ENCODE measurements around the gene GRPEL1.
"Not testable (repeated sequence)": the region's sequence is repeated elsewhere in the genome, so short reads cannot be mapped to it uniquely, and the experiment has no call there.

The GRPEL1 gene

GRCh38 chr4:7067452-7068278 lies at the start of gene GRPEL1:
TSS of gene GRPEL1 (minus strand) at chr4:7068064. CDS start at chr4:7068032, 32 bp downstream.
- peak; percentile 100 for DNase-seq

GRCh38 chr4:7116705-7117104 lies 48.8 kb upstream of the GRPEL1 start:
- DNase-seq, result no peak

- no peak for DNase-seq
Measured at GRCh38 chr4:7115557-7116340, 47.9 kb upstream of the GRPEL1 start.

GRCh38 chr4:7112656-7113055 lies 44.8 kb upstream of the GRPEL1 start:
- no peak for DNase-seq

GRCh38 chr4:7111441-7111840 lies 43.6 kb upstream of the GRPEL1 start:
- no peak for DNase-seq

GRCh38 chr4:7110546-7110945 lies 42.7 kb upstream of the GRPEL1 start:
- no peak for DNase-seq

- DNase-seq, result no peak
Measured at GRCh38 chr4:7109169-7109568, 41.3 kb upstream of the GRPEL1 start.

GRCh38 chr4:7108660-7109059 lies 40.8 kb upstream of the GRPEL1 start:
- DNase-seq, result no peak

- DNase-seq, result no peak
Measured at GRCh38 chr4:7108046-7108625, 40.3 kb upstream of the GRPEL1 start.

- DNase-seq, result no peak
Measured at GRCh38 chr4:7107166-7107905, 39.5 kb upstream of the GRPEL1 start.

- no peak for DNase-seq
Measured at GRCh38 chr4:7105276-7105675, 37.4 kb upstream of the GRPEL1 start.

GRCh38 chr4:7104366-7105031 lies 36.6 kb upstream of the GRPEL1 start:
- DNase-seq, result no peak

- peak; percentile 58 for DNase-seq
Measured at GRCh38 chr4:7103607-7104365, 35.9 kb upstream of the GRPEL1 start.

GRCh38 chr4:7103031-7103606 lies 35.3 kb upstream of the GRPEL1 start:
- peak; percentile 88 for DNase-seq

GRCh38 chr4:7102516-7102909 lies 34.6 kb upstream of the GRPEL1 start:
- not testable (repeated sequence) for DNase-seq

- peak; percentile 70 for DNase-seq
Measured at GRCh38 chr4:7101692-7102515, 34.0 kb upstream of the GRPEL1 start.

GRCh38 chr4:7096236-7096635 lies 28.4 kb upstream of the GRPEL1 start:
- no peak for DNase-seq

- no peak for DNase-seq
Measured at GRCh38 chr4:7095611-7096155, 27.8 kb upstream of the GRPEL1 start.

GRCh38 chr4:7094916-7095315 lies 27.1 kb upstream of the GRPEL1 start:
- no peak for DNase-seq

- no peak for DNase-seq
Measured at GRCh38 chr4:7092026-7092425, 24.2 kb upstream of the GRPEL1 start.

All from suppressor macrophage treated with lipopolysaccharide for 4 hours (primary cell).